Putamen (tissue), 1 donor: Measurements from ENCODE around the gene CCDC87.
"Not testable (repeated sequence)": the region's sequence is repeated elsewhere in the genome, so short reads cannot be mapped to it uniquely, and the experiment has no call there.

Experiments
- DNase-seq: peaks from one replicate; pipeline ENCODE4 v3.0.0-alpha.2; 2016; ENCODE audit warnings: low spot score

CCDC87 gene

DNA sequence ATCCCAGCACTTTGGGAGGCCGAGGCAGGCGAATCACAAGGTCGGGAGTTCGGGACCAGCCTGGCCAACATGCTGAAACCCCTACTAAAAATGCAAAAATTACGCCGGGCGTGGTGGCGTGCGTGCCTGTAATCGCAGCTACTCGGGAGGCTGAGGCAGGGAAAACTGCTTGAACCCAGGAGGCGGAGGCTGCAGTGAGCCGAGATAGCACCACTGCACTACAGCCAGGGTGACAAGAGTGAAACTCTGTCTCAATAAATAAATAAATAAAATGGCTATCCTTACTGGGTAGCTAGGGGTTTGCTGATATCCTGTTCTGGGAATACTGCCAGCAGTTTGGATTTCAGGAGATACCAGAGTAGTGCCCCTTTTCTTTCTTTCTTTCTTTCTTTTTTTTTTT lies 21.2 kb upstream of the CCDC87 start:
- DNase-seq: no peak

DNA sequence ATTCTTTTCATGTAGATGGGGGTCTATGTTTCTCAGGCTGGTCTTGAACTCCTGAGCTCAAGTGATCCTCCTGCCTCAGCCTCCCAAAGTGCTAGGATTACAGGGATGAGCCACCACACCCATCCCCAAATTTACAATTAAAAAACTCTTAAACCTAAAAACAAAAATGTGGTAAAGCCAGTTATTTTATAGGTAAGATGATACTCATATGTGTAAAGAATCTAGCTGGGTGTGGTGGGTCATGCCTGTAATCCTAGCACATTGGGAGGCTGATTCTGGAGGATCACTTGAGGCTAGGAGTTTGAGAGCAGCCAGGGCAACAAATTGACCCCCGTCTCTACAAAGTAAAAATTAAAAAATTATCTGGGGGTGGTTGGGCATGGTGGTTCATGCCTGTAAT lies 19.6 kb upstream of the CCDC87 start:
- no peak for DNase-seq

DNA sequence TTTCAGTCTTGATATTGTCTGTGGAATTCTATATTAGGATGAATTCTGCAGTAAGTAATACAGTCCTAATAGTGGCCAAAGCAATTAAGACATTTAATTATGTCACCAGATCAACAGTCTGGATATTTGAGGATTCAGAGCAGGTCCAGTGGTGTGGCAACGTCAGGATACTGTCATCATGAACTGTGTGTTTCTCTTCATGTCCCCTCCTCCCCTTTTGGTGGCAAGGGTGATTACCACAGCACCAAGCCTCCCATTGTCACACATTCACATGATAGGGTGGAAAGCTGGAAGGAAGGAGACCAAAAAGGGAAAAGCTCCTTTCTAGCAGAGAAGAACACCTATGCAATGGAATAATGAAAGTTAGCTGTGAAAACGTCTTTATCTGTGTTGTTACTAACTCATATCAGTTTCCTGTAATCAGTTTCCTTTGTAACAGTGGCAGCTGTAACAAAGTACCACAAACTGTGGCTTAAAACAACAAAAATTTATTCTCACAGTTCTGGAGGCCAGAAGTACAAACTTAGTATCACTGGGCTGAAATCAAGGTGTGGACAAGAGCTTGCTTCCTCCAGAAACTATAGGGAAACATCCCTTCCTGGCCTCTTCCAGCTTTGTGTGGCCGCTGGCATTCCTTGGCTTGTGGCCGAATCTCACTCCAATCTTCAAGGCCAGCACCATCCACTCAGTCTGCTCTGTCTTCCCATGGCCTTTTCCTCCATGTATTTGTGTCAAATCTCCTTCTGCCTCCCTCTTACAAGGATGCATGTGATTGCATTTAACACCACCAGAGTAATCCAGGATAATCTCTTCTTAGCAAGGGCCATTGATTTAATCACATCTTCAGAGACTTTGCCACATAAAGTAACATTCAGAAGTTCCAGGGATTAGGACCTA lies 17.1 kb upstream of the CCDC87 start:
- no peak for DNase-seq

DNA sequence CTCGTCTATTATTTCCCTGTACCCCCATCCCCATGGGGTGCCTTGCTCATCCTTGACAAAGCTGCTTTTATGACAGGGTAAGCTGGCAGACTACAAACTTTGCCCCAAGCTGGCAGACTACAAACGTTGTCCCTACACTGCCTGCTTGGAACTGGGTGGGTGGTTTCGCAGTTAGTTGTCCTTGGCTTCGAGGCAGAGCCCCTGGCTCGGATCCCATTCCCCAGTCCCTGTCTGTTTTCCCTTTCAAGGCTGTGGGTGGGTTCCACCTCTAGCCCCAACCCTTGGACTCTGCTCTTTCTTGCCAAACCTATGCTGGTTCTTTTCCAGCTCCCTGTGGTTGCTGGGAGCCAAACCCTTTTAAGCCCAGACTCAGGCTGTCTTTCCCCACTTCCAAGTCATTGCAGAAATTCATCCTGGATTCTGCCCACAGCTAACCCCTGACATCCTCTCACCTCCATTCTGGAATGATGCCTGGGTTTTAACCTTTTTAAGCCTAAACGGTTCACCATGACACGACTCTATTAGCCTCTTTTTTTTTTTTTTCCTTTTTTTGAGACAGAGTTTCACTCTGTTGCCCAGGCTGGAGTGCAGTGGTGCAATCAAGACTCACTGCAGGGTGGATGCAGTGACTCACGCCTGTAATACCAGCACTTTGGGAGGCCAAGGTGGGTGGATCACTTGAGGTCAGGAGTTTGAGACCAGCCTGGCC lies 14.4 kb upstream of the CCDC87 start:
- DNase-seq: no peak

DNA sequence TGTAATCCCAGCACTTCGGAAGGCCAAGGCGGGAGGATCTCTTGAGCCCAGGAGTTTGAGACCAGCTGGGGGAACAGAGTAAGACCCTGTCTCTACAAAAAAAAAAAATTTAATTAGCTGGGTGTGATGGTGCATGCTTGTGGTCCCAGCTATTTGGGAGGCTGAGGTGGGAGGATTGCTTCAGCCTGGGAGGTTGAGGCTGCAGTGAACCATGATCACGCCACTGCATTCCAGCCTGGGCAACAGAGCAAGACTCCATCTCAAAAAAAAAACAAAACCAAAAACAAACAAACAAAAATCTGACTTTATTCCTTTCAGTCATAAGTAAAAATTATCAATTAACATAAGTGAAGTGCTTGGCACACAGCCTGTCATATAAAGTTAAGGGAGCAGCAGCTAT lies 13.7 kb upstream of the CCDC87 start:
- not testable (repeated sequence) for DNase-seq

DNA sequence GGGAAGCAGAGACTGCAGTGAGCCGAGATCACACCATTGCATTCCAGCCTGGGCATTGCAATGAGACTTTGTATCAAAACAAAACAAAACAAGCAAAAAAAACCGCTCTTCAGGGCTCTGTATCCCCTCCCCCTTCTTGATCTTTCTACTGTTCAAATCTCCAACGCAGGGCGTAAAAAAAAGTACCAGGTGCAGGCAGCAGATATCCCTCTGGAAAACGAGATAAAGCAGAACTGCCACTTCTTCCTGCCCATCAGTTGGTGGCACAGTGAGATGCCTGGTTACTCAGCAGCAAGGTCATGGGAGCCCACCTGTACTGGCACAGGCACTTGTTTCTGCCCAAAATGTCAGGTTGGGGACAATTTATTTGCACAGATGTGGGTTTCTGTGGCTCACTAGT lies 11.3 kb upstream of the CCDC87 start:
- no peak for DNase-seq

DNA sequence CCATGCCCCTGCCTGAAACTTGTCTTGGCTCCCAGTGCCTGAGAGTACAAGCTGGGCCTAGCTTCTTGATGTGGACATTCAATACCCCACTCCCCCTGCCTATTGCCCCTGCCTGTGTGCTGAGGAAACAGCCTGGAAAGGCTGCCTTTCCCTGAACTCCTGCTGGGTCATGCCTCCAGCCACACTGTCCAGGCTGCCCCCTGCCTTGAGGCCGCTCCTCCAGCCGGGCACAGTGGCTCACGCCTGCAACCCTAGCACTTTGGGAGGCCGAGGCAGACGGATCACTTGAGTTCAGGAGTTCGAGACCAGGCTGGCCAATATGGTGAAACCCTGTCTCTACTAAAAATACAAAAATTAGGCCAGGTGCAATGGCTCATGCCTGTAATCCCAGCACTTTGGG lies 10.2 kb upstream of the CCDC87 start:
- no peak for DNase-seq

DNA sequence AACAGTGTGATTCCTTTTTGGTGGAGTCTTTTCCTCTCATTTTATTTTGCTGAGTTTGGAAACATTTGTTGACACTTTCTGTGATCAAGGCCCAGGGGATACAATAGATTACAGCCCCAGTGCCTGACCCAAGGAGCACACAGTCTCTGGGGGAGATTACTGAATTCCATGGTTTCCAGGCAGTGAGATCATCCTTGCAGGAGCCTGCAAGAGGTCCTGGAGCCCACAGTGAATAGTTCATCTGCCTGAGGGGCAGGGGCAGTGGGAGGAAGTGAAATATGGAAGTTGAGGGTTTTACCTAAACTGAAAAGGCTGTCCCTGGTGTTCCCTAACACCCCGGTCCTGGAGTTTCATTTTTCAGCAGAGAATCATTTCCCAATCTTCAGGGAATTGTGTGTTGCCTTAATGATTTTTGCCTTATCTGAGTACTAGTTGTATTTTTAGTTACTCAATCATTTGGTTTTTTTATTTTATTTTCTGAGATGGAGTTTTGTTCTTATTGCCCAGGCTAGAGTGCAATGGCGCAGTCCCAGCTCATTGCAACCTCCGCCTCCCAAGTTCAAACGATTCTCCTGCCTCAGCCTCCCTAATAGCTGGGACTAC lies 7.9 kb upstream of the CCDC87 start:
- no peak for DNase-seq

DNA sequence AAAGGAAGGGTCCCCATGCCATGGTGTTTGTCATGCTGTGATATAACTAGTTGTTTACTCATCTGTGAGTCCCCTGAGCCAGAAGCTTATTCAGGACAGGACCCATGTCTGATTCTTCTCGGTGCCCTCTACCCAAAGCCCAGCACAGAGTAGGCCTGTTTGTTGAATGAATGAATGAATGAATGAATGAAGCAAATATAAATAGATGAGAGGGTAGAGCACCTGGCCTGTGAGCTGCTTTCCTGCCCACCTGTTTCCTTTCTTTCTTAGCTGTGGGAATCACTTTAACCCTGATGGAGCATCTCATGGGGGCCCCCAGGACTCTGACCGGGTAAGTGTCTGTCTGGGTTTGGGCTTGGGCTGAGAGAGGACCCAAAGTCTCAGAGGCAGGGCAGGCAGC lies 7.4 kb upstream of the CCDC87 start:
- no peak for DNase-seq

DNA sequence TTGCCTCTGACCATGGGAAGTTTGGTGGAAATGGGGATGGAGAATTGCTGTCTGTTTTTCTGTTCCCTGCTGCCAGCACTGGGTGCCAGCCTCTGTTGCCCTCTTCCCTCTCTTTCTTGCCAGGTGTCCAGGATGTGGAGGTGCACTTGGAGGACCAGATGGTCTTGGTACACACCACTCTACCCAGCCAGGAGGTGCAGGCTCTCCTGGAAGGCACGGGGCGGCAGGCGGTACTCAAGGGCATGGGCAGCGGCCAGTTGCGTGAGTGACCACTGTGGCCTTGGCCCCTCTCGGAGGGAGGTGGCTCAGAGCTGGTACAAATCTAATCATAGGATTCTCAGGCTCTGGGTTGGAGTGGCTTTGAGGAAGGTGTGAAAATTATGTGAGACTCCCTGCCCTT lies 6.1 kb upstream of the CCDC87 start:
- DNase-seq: no peak

DNA sequence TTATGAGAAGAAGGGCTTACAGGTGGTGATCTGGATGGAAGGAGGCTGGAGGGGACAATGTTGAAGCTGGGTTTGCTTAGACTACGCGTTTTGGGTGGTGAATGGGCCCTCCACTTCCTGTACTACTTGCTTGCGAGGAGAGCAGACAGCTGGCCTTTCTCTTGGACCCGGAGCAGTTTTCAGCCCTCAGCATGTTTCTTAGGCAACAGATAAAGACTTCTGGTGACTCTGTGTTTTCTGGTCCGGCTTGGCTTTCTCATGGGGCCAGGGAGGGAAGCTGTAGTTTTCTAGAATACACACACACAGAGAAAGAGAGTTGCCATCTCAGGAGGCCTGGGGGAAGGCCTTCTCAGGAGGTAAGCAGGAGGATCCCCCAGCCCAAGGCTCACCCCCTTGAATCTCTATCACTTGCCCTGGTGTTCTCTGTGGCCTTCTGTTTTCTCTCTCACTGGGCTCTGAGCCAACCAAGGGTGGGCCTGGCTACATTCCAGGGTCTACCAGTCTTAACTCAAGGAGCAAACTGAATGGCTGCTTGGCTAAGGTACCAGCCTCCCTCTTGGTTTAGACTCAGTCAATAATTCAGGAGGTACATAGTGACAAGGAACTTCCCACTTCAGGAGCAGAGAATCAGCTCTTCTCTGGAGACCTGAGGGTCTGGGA lies 2.5 kb upstream of the CCDC87 start:
- no peak for DNase-seq

DNA sequence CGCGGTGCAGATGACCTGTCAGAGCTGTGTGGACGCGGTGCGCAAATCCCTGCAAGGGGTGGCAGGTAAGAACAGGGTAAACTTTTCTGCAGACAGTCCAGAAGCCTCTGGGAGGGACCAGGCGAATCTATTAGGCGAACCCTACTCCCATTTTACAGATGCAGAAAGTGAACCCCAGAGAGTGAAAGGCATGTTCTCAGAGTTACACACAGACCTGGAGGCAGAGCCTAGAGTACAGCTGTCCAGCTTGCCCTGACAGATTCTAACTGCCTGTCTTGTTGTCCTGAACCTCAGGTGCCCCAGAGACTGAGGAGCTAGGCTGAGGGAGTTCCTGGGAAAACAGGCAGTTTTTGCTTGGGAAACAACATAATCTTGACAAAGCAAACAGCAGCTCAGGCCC lies 787 bp upstream of the CCDC87 start:
- no peak for DNase-seq

DNA sequence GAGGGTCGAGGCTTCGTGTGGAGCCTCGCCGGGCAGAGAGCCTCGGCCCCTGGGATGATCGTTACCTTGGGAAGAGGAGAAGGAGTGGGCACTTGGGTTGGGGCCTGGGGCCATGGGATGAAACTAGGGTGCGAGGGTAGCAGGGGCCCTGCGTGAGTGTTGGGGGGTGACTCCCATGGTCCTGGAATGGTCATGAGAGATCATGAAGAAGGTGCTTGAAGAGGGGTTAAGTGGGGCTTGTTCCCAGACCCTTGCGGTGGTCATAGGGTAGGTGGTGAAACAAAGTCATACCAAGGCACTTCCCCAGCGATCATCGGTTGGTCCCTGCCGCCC lies 406 bp upstream of the CCDC87 start:
- DNase-seq: no peak

DNA sequence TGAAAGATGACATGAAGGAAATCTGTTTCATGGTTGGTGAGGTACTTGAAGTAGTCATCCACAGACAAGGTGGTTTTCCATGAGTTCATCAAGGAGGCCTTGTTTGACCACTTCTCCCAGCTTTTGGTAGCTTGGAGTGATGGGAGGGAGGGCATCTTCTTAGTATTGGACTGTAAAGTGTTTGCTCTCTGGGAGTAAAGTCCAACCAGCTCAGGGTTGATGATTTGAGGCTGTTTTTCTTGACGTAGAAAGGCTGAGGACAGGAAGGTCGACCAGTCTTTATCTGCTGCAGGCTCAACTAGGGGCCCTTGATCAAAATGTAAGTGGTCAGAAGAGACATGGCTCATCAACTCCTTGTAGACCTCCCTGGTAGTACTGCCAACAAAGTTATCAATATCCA lies 1.7 kb downstream of the CCDC87 start:
- DNase-seq: no peak

DNA sequence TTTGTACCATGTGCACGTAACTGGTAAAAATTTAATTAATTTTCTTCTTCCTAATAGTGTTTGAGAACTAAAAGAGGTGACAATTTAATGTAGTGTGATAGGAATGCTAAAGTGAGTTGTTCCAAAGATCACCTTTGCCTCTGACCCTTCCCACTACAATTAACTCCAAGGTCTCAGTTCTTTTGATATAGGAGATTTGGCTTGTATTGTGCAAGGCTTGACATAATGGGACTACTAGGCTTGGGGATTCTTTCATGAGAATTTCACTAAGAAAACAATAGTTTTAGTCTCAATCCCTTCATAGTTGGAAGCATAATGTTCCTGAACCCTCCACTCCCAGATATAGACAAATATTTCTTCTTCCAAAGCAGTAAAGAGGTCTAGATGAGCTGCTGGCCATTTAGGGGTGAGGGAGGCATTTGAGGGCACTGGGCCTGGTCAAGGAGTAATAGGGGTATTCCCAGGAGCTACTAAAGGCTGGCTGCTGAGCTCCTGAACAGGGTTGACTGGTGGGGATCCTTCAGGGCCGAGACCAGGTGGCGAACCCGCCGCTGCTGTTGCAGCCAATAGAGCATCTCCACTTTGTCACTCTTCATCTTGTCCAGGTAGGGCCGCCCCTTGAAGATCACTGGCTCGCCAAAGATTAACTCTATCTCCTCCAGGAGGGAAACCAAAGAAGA lies 2.7 kb downstream of the CCDC87 start:
- no peak for DNase-seq

DNA sequence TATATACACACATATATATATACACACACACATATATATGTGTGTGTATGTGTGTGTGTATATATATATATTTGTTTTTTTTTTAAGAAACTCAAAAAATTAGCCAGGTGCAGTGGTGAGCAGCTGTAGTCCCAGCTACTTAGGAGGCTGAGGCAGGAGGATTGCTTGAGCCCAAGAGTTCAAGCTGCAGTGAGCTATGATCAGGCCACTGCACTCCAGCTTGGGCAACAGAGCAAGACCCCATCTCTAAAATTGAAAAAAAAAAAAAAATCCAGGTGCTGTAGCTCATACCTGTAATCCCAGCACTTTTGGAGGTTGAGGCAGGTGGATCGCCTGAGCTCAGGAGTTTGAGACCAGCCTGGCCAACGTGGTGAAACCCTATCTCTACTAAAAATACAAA lies 3.5 kb downstream of the CCDC87 start:
- DNase-seq: not testable (repeated sequence)

DNA sequence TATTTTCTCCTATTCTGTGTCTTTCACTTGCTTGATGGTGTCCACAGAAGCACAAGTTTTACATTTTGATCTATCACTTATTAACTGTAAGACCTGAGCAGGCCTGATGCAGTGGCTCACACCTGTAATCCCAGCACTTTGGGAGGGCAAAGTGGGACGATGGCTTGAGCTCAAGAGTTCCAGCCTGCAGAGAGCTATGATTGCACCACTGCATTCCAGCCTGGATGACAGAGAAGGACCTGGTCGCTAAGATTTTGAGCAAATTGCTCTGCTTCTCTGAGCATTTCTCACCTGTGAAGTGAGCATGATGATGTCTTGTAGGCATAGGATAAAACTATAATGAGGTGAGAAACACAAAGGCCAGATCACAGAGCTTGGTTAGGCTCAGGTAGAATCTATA lies 6.7 kb downstream of the CCDC87 start:
- DNase-seq: no peak

DNA sequence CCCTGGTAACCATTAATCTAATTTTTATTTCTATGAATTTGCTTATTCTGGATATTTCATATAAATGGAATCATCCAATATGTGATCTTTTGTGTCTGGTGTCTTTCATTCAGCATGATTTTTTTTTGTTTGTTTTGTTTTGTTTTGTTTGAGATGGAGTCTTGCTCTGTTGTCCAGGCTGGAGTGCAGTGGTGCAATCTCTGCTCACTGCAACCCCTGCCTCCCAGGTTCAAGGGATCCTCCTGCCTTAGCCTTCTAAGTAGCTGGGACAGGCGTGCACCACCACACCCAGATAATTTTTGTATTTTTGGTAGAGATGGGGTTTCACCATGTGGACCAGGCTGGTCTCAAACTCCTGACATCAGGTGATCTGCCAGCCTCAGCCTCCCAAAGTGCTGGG lies 7.4 kb downstream of the CCDC87 start:
- DNase-seq: not testable (repeated sequence)

DNA sequence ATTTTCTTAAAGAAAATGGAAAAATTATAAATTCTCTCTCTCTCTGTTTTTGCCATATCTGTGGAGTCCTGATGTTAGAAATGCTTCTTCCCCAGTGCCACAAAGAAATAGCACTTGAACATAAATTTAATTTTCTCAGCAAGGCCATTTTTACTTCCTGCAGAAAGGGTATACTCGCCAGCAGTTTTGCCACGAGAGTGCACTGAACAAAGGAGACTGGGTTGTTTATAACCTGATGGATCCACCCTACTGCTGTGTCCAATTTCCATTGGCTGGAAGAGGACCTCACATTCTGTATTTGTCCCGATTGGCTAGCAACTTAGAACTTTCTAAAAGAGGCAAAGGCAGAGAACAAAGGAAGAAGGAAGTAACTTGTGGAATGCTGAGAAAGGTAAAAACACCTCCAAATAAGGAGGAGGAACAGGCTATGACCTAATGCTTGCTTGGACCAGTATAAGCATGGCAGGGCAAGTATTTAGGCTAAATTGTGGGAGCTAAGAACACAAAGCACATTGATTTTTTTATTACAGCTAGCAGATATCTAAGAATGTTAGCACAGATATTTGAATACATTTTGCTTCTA lies 10.2 kb downstream of the CCDC87 start:
- DNase-seq: not testable (repeated sequence)

DNA sequence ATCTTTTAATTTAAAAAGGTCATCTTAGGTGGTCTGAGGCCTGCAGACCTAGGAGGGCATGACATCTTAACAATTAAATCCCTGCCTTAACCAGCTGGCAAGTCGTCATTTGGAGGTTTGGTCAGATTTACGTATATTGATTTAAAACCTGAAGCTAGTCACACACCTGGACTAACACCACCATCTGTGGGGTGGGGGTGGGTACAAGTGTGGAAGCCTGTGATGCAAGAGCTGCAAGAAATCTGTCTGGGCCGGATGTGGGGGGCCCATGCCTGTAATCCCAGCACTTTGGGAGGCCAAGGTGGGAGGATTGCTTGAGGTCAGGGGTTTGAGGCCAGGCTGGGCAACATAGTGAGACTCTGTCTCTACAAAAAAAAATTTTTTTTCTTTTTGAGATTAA lies 11.6 kb downstream of the CCDC87 start:
- DNase-seq: no peak

DNA sequence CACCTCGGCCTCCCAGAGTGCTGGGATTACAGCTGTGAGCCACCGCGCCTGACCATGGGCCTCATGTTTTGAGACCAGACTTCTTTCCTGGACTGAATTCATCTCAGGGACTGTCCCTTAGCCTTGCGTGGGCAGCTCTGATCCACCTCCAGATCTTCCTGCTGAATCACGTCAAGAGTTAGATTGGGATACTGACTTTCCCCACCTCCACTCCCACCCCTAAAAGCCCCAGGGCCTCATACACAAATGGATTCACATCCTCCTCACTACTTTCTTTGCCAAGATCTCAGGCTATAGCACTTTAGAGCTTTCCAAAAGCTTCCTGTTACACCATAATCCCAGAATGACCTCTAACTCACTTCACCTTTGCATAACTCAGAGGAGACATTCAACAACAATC lies 12.1 kb downstream of the CCDC87 start:
- DNase-seq: no peak
